Suprapubic skin (tissue), 4 donors: ENCODE results near the gene PDE4D. TPM values are rescaled to one million over a fixed set of nuclear protein-coding genes. Genes with fewer than 3 reads are reported as not detected.

ENCODE experiments used
- DNase-seq, 2 donors: peaks; one replicate each; pipeline ENCODE4 v3.0.0-alpha.2; 2019; ENCODE audit warnings: low spot score in 2 of 2
- H3K27ac ChIP-seq: fragments of 200-600 bp; sonication (generic); one replicate; pipeline ENCODE4 v1.5.1; 2019
- H3K27me3 ChIP-seq: fragments of 200-600 bp; sonication (generic); one replicate; pipeline ENCODE4 v1.5.1; 2019
- H3K36me3 ChIP-seq: fragments of 200-600 bp; sonication (generic); one replicate; pipeline ENCODE4 v1.5.1; 2019
- H3K4me1 ChIP-seq: fragments of 200-600 bp; sonication (generic); one replicate; pipeline ENCODE4 v1.5.1; 2019
- H3K4me3 ChIP-seq: fragments of 200-600 bp; sonication (generic); one replicate; pipeline ENCODE4 v1.5.1; 2019; ENCODE audit warnings: mild to moderate bottlenecking
- H3K9me3 ChIP-seq: fragments of 200-600 bp; sonication (generic); one replicate; pipeline ENCODE4 v1.5.1; 2019
- EP300 ChIP-seq: sonication (generic); formaldehyde crosslinking; IDR thresholded peaks from one replicate; pipeline ENCODE4 v1.6.1; 2017; ENCODE audit warnings: antibody characterized with exemption
- POLR2A ChIP-seq, 2 donors: fragments of 450-650 bp; IDR thresholded peaks; one replicate each; pipeline ENCODE4 v1.6.1; 2017; ENCODE audit warnings: antibody characterized with exemption in 2 of 2, mild to moderate bottlenecking in 2 of 2, moderate library complexity in 2 of 2
- POLR2AphosphoS5 ChIP-seq, 3 donors: sonication (generic); formaldehyde crosslinking; IDR thresholded peaks; one replicate each; pipeline ENCODE4 v1.6.1; 2017; ENCODE audit warnings: antibody characterized with exemption in 3 of 3
- WGBS: methylation state at CpG from one replicate; pipeline ENCODE4 v1.1.5; 2018; 5-methylcytosine and 5-hydroxymethylcytosine counted together
- total RNA-seq, 4 donors: library from RNA; depleted of rRNA; stranded (reverse); fragments of >200 nt; gene quantifications; one replicate each; pipeline ENCODE4 v1.1.0, GENCODE V29; 2016
- TF ChIP-seq, protein P1 (sequence below), 2 donors: fragments of 200-600 bp in 1 of 2; fragments of 450-650 bp in 1 of 2; sonication (generic) in 1 of 2; IDR thresholded peaks; one replicate each; pipeline ENCODE4 v1.5.1; 2016 to 2019; ENCODE audit warnings: antibody characterized with exemption in 2 of 2, mild to moderate bottlenecking in 1 of 2, moderate library complexity in 1 of 2

The PDE4D gene
- total RNA-seq, 4 donors from 2014 or later, result 26.8 to 57.2 (median 29.9) TPM

DNA sequence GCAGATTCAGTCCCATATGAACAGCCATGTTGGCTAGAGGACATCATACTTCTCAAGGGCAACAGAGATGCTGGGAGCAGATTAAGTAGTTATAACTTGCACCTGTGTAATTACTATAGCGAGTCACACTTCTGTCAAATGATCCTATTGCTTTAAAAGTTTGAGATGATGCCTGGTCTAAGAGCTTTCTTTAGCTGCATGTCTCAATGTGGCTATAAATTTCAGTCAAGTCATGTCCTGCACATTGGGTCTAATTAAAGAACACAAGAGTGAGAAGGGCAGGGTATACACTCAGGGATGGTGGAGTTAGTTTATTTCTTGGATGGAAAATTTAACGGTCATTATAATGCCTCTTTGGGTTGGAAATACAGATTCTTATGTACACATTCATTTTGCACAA lies 753.4 kb downstream of the PDE4D start:
- Histone ChIP-seq H3K4me1 (no peaks in the 10 kb centered on the region), H3K36me3 (no peaks in the 10 kb centered on the region), H3K9me3 (no peaks in the 10 kb centered on the region), H3K27ac (no peak overlapping the region), H3K27me3 (no peaks in the 10 kb centered on the region), H3K4me3 (no peak overlapping the region)
- TF ChIP-seq, protein P1, sequence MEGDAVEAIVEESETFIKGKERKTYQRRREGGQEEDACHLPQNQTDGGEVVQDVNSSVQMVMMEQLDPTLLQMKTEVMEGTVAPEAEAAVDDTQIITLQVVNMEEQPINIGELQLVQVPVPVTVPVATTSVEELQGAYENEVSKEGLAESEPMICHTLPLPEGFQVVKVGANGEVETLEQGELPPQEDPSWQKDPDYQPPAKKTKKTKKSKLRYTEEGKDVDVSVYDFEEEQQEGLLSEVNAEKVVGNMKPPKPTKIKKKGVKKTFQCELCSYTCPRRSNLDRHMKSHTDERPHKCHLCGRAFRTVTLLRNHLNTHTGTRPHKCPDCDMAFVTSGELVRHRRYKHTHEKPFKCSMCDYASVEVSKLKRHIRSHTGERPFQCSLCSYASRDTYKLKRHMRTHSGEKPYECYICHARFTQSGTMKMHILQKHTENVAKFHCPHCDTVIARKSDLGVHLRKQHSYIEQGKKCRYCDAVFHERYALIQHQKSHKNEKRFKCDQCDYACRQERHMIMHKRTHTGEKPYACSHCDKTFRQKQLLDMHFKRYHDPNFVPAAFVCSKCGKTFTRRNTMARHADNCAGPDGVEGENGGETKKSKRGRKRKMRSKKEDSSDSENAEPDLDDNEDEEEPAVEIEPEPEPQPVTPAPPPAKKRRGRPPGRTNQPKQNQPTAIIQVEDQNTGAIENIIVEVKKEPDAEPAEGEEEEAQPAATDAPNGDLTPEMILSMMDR (IDR thresholded peaks at IDR 0.05), result no peak
- no peak for TF ChIP-seq EP300
- no peak for TF ChIP-seq POLR2A (IDR thresholded peaks at IDR 0.05)
- TF ChIP-seq POLR2AphosphoS5 (IDR thresholded peaks at IDR 0.05), result no peak
- WGBS, result 84% methylated on average over 2 of the region's 2 CpGs
- no peak for DNase-seq

DNA sequence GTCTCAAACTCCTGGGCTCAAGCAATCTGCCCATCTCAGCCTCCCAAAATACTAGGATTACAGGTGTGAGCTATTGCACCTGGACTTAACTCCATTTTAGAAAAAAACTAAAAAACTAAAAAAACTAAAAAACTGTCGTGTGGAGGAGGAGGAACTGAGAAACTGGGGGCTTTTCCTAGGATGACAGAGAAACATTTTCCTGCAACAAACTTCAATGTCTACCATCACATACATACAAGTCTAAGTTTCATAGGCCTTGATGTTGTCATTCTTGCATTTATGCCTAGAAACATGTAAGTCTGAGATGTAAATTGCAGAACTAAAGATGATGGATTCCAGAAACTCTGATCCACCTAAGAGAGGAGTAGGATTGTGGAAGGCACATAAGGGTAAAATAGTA lies 753.8 kb downstream of the PDE4D start:
- no peak overlapping the region for H3K4me3 ChIP-seq
- WGBS, result 96% methylated on average over 1 of the region's 1 CpG

DNA sequence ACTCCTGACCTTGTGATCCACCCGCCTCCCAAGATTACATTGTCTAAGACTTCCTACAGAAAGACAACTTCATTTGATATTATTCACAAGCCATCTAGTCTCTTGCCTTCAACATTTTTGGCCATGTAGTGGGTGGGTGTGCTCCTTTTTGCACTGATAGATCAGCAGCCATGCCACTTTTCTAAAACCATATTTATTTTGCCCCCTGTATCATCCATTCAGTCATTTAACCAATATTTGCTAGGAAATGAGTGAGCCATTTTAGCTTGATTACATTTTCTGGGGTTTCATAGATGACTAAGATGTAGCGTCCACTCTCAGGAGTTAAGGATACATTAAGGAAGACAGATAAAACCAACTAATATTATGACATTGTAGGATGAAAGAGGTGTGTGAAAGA lies 755.0 kb downstream of the PDE4D start:
- Histone ChIP-seq H3K27me3 (no peaks in the 10 kb centered on the region), H3K36me3 (no peaks in the 10 kb centered on the region), H3K4me1 (no peaks in the 10 kb centered on the region), H3K4me3 (no peak overlapping the region), H3K27ac (no peak overlapping the region), H3K9me3 (no peaks in the 10 kb centered on the region)
- TF ChIP-seq POLR2AphosphoS5 (IDR thresholded peaks at IDR 0.05), result no peak
- no peak for TF ChIP-seq POLR2A (IDR thresholded peaks at IDR 0.05)
- no peak for TF ChIP-seq EP300
- TF ChIP-seq, protein P1 (IDR thresholded peaks at IDR 0.05), result no peak
- WGBS, result 93% methylated on average over 2 of the region's 2 CpGs
- DNase-seq, result no peak

More for the DNA sequence above, 753.8 kb downstream of the PDE4D start:
- H3K27ac ChIP-seq, result no peak overlapping the region
- no peaks in the 10 kb centered on the region for H3K27me3 ChIP-seq
- H3K4me1 ChIP-seq, result no peaks in the 10 kb centered on the region
- no peak for TF ChIP-seq EP300
- no peak for DNase-seq
- H3K9me3 ChIP-seq, result no peaks in the 10 kb centered on the region
- H3K36me3 ChIP-seq, result no peaks in the 10 kb centered on the region

DNA sequence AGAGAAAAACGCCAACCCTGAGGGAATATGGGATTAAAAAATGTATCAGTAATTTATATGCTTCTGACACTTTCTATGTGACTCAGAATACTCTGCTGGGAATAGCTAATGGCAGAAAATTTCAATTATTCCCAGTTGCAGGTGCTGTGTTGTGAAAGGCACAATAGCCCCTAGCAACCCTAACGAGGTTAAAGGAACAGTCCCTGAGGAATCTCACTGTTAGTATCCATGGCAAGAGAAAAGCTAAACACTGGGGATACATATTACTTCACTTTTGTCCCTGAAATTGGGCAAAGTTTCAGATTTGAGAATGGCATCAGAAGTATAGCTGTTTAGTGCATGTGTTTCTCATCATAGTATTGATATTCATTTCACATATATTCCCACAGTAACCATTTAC lies 755.7 kb downstream of the PDE4D start:
- no peaks in the 10 kb centered on the region for H3K4me1 ChIP-seq
- no peak overlapping the region for H3K4me3 ChIP-seq
- no peak overlapping the region for H3K27ac ChIP-seq
- H3K27me3 ChIP-seq, result no peaks in the 10 kb centered on the region
- TF ChIP-seq POLR2A (IDR thresholded peaks at IDR 0.05), result no peak
- no peak for TF ChIP-seq POLR2AphosphoS5 (IDR thresholded peaks at IDR 0.05)
- TF ChIP-seq EP300, result no peak
- TF ChIP-seq, protein P1 (IDR thresholded peaks at IDR 0.05), result no peak
- H3K9me3 ChIP-seq, result no peaks in the 10 kb centered on the region
- WGBS, result 75% methylated on average over 2 of the region's 2 CpGs
- DNase-seq, result no peak
- no peaks in the 10 kb centered on the region for H3K36me3 ChIP-seq

DNA sequence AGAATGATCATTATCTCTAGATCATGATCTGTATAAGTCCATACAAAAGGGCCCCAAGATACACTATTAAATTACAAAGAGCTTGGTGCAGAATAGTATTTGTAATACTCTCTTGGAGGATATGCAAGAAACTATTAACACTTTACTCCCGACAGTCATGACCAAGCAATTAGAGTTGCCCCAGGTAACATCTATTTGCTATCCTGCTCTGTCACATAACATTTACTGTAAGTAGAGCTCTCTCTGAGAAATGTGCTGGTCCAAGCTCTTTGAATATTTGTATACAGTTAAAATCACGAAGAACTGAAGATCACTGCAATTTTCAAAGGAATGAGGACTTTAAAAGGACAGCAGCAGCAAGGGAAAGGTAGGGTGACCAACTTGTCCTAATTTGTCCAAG lies 757.0 kb downstream of the PDE4D start:
- 81% methylated on average over 2 of the region's 2 CpGs for WGBS
- DNase-seq, result no peak
- no peak overlapping the region for H3K27ac ChIP-seq
- TF ChIP-seq EP300, result no peak
- TF ChIP-seq, protein P1 (IDR thresholded peaks at IDR 0.05), result no peak
- no peak for TF ChIP-seq POLR2AphosphoS5 (IDR thresholded peaks at IDR 0.05)
- no peak for TF ChIP-seq POLR2A (IDR thresholded peaks at IDR 0.05)
- no peaks in the 10 kb centered on the region for H3K4me1 ChIP-seq
- no peaks in the 10 kb centered on the region for H3K9me3 ChIP-seq
- H3K27me3 ChIP-seq, result no peaks in the 10 kb centered on the region
- no peak overlapping the region for H3K4me3 ChIP-seq
- H3K36me3 ChIP-seq, result no peaks in the 10 kb centered on the region

DNA sequence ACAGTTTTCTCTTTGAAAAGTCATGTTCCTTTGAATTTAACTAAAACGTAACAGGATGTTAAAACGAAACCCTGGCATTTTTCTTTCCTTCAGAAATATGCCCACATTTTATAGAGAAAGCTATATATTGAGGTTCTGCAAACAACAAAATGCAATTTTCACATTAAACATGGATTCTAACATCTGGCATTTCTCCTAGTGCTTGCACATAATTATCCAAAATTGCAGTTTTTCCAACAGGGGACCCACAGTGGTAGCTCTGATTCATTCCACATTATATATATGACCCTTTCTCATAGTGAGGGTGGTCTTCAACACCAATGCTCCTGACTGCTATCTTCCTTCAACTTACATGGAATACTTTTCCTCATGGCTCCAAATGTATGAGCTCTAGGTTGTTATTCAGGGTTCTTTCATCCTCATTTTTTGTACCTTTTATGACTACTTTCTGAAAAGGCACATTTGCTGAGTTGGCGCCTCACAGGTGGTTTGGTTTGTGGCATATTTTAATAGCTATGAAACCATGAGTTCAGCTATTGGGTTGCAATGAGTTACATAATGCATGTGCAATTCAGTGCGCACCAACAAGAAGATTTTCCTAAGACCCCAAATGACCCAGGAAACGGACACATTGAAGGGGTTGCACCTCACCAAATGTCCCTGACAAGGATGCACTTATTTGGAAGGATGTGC lies 758.9 kb downstream of the PDE4D start:
- no peaks in the 10 kb centered on the region for H3K4me1 ChIP-seq
- no peak for TF ChIP-seq POLR2AphosphoS5 (IDR thresholded peaks at IDR 0.05)
- no peaks in the 10 kb centered on the region for H3K27me3 ChIP-seq
- H3K4me3 ChIP-seq, result no peak overlapping the region
- WGBS, result 81% methylated on average over 5 of the region's 5 CpGs
- H3K27ac ChIP-seq, result no peak overlapping the region
- DNase-seq, result no peak
- no peaks in the 10 kb centered on the region for H3K36me3 ChIP-seq
- H3K9me3 ChIP-seq, result no peaks in the 10 kb centered on the region
